ENCODE measurements around the gene KCNC4.

KCNC4 gene

DNA sequence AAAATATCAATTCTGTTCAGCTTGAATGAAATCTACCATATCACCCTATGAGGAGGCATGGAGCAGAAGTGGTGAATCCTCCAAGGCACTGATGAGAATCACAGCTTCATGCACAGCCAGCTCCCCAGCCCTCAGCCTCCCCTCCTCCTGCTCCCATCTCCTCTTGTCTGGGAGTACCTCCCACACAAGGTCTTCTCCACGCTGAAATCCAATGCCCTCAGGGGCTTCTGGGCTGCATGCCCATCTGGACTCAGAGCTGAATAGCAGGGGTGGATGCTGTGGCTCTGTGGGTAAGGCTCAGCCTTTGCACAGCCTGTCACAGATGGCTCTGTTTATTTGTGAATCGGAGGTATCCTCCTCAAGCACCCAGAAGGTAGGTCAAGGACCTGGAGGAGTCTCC lies 48.6 kb downstream of the KCNC4 start:
- no peak for DNase-seq

DNA sequence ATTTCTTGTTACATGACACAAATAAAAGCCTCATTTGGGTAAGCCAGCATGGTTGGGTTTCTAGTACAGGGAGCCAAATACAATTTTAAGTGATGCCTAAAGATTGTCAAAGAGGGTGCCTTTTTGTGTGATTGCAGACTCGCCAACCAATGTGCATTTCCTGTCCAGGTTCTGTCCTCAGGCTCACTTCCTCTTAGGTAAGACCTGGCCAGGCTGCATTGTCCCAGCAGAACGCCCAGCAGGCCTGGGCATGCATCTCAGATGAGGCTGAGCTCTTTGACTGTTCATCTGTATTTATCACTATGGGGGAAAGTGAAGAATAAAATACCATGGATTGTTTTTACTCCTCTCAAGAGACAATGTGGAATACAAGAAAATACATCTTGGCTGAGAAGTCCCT lies 49.7 kb downstream of the KCNC4 start:
- DNase-seq = no peak
